ACC112 (cell line): ENCODE results near the gene JAM3.

ENCODE experiments used
- H2AFZ ChIP-seq: fragments of 200-600 bp; sonication (generic); one replicate; pipeline ENCODE4 v1.6.0; 2017; ENCODE audit warnings: antibody characterized with exemption, low read length; ENCODE audit not compliant: unreplicated experiment
- H3K27ac ChIP-seq: fragments of 200-600 bp; sonication (generic); 2 replicates; pipeline ENCODE4 v1.5.1; 2014; ENCODE audit warnings: low read depth, mild to moderate bottlenecking, antibody characterized with exemption, low read length, moderate library complexity
- H3K27me3 ChIP-seq: fragments of 200-600 bp; sonication (generic); 2 replicates; pipeline ENCODE4 v1.6.1; 2014; ENCODE audit warnings: mild to moderate bottlenecking, antibody characterized with exemption, low read length, moderate library complexity, mixed read lengths; ENCODE audit not compliant: insufficient read depth
- H3K36me3 ChIP-seq: fragments of 200-600 bp; sonication (generic); 2 replicates; pipeline ENCODE4 v1.6.1; 2016; ENCODE audit warnings: mild to moderate bottlenecking, antibody characterized with exemption, low read length, moderate library complexity, mixed read lengths; ENCODE audit not compliant: insufficient read depth
- H3K4me1 ChIP-seq: fragments of 200-600 bp; sonication (generic); one replicate; pipeline ENCODE4 v1.6.1; 2016; ENCODE audit warnings: low read length, mixed read lengths; ENCODE audit not compliant: insufficient read depth, unreplicated experiment, control insufficient read depth
- H3K4me3 ChIP-seq: fragments of 200-600 bp; sonication (generic); 2 replicates; pipeline ENCODE4 v1.5.1; 2014; ENCODE audit warnings: mild to moderate bottlenecking, low read depth, low read length
- H3K79me2 ChIP-seq: fragments of 200-600 bp; sonication (generic); one replicate; pipeline ENCODE4 v1.6.0; 2016; ENCODE audit warnings: low read length; ENCODE audit not compliant: control insufficient read depth, unreplicated experiment, insufficient read depth

JAM3 gene

DNA sequence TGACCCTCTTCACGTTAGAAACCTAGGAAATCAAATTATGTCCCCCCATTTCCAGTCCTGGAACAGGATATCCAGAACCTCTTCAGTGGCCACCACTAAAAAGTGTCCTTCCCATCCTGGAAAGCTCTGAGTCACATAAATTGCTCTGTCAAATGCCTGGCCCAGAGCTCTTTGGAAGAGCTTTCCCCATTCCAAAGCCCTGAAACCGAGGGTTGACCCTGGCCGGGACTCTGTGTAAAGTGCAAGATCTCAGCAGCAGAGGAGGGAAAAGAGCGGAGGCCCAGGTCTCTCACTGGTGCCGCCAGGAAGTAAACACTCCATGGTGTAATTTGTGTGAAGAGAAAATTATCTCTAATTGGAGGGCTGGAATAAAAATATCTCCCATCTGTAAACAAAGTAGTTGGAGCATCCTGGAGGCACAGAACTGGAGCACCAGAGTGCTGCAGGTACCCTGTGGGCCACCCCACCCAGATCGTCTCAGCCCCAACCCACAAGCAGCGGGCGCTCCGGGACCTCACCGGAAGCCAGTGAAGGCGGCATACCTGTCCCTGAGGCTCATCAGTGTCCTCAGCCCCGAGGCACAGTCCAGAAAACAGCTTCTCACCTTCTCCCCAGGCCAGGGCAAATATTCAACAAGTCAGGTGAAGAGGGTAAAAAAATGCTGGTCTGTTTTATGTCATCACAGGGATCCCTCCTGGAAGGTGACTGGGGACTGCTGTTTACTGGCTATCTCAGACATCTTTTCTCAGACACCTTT lies 4.7 kb upstream of the JAM3 start:
- no peaks in the 10 kb centered on the region for H3K4me1 ChIP-seq
- no peak overlapping the region for H3K4me3 ChIP-seq
- H3K79me2 ChIP-seq, result no peaks in the 10 kb centered on the region
- no peaks in the 10 kb centered on the region for H3K36me3 ChIP-seq
- H2AFZ ChIP-seq, result no peak overlapping the region
- H3K27ac ChIP-seq, result no peak overlapping the region
- peaks cover 67% of the 10 kb centered on the region for H3K27me3 ChIP-seq

DNA sequence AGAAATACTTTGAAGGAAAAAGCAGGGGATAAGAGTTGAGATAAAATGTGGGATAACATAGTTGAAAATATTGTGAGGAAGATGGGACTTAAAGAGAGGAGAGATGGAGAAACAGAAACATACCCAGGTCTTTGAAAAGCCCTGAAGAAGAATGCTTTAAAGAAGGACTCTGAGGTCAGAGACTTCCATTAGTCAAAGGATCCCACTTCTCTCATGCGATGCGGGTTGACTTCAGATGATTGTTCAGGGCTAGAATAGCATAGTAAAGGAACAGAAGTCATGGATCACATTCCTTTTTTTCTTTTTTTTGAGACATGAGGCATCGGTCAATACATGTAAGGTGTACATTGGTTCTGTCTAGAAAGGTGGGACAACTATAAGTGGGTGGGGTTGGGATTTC lies 3.5 kb upstream of the JAM3 start:
- H3K4me1 ChIP-seq, result no peaks in the 10 kb centered on the region
- peaks cover 3% of the 10 kb centered on the region for H3K79me2 ChIP-seq

DNA sequence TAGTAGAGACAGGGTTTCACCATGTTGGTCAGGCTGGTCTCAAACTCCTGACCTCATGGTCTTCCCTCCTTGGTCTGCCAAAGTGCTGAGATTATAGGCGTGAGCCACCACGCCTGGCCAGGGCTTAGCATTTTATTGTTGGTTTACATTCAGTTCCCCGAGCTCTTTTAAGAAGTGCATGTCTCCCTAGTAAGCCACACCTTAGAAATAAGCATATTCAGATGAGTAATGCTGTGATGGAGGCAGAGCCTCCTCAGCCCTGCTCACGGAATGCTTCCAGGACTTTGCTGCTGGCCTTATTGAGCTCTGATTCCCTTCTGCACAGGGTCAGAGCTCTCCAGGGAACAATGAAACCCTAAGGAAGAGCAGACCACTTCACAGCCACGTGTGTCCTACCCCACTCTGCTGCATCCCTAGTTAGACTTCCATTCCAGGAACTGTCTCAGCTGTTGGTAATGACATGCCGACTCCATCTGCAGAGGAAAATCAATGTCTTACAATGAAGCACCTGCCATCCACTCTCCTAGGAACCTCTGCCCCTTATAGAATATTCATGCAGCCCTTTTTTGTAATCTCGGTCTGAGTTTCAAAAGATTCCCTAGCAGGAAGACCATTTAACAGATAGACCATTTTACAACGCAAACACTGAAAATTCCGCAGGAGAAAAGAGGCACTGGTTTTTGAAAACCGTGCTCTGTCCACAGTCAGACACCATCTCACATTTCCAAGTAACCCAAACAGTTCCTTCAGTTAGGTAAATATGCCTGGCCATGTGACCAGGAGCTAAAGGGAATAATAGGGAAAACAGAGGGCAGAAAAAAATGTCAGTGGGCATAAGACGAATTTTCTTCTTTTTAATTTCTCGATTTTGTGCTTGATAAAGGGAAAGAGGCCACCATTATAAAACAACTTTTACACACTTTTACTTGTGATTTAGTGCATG lies 1.7 kb upstream of the JAM3 start:
- Histone ChIP-seq H3K79me2 (peaks cover 14% of the 10 kb centered on the region), H2AFZ (no peak overlapping the region), H3K4me1 (no peaks in the 10 kb centered on the region), H3K4me3 (no peak overlapping the region), H3K27me3 (peaks cover 46% of the 10 kb centered on the region), H3K36me3 (no peaks in the 10 kb centered on the region), H3K27ac (no peak overlapping the region)

More for the DNA sequence above, 3.5 kb upstream of the JAM3 start:
- Histone ChIP-seq H3K27ac (no peak overlapping the region), H3K4me3 (no peak overlapping the region), H3K36me3 (no peaks in the 10 kb centered on the region), H3K27me3 (peaks cover 64% of the 10 kb centered on the region), H2AFZ (no peak overlapping the region)

DNA sequence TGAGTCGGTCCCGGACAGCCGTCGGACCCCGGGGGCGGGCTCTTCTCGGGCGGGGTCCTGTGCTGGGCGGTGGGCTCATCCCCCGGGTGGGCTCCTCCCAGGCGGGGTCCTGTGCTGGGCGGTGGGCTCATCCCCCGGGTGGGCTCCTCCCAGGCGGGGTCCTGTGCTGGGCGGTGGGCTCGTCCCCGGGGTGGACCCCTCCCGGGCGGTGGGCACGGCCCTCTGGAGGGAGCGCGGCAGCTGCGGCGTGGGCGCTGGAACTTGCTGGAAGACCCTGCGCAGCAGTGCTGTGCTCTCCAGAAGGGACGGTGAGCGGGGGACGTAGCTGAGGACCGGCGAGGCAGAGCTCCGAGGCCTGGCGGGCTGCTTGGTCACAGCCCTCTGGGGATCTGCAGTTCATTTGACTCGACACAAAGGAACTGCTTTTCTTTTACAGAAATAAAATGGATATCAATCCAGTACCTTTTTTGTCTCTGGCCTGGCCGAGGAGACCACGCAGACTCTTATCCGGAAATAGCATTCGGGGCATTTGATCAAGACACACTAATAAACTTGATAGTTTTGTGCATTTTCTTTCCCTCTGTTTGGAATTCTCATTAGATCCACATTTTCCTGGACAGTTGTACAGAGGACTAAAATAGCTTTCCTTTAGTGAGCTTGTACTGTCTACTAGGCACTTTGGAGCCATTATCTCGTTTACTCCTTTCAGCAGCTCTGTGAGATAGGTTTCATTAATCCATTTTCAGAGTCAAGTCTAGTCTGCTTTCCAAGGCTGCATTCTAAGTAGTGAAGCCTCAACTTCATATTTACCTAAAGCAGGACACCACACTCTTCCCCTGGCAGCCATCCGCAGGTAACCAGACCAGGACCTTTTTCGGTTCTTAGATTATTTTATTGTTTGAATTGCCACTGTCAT lies 812 bp downstream of the JAM3 start:
- peak overlapping the region; percentile 94 for H3K4me3 ChIP-seq
- no peaks in the 10 kb centered on the region for H3K36me3 ChIP-seq
- no peak overlapping the region for H3K27ac ChIP-seq
- H3K27me3 ChIP-seq, result peaks cover 30% of the 10 kb centered on the region
- peaks cover 8% of the 10 kb centered on the region for H3K4me1 ChIP-seq
- peak overlapping the region; percentile 98 for H2AFZ ChIP-seq
- H3K79me2 ChIP-seq, result peaks cover 22% of the 10 kb centered on the region

DNA sequence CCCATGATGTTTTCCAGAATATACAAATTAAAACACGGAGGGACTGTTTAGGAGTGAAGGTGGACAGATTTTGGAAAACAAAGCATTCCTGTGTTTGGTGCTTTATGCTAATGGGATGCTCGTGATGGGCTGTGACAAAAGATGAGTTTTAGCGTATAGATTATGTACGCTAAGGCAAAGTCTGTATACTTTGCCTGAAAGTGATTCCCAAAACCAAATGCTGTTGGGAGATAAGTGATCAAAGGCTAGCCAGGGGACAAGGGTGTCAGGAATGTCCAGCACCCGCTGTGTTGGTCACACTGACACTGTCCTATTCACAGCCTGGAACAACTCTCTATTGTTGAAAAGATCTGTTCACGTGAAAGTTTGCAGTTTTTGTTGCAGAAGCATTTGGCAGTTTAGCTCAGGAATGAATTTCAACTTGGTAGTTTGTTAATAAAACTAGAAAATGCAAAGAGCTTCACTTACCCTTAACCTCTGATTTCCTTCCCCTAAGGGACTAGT lies 1.5 kb downstream of the JAM3 start:
- H2AFZ ChIP-seq, result no peak overlapping the region
- peaks cover 9% of the 10 kb centered on the region for H3K4me1 ChIP-seq
- peak overlapping the region; percentile 94 for H3K4me3 ChIP-seq
- H3K27ac ChIP-seq, result no peak overlapping the region
- peaks cover 24% of the 10 kb centered on the region for H3K27me3 ChIP-seq
- H3K79me2 ChIP-seq, result peaks cover 22% of the 10 kb centered on the region
- H3K36me3 ChIP-seq, result no peaks in the 10 kb centered on the region

DNA sequence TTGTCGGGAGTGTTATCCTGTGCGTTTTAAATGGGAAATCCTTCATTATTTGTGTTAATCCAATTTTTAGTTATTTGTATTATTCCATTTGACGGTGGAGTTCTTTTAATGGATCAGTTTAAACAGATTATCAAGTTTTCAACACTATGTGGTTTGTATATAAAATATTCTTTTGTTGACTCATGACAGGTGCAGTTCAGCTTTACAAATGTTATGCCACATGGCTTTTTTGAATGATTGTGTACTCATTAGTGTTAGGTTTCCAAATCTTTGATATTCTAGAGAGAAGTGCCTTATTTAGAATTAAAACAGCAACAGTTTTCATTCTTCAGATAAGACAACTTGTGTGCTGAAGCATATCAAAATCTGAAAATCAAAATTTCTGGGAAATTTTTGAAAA lies 2.4 kb downstream of the JAM3 start:
- H3K27me3 ChIP-seq, result peaks cover 17% of the 10 kb centered on the region
- H3K4me3 ChIP-seq, result no peak overlapping the region
- H3K4me1 ChIP-seq, result peaks cover 9% of the 10 kb centered on the region
- no peak overlapping the region for H2AFZ ChIP-seq
- no peaks in the 10 kb centered on the region for H3K36me3 ChIP-seq
- H3K79me2 ChIP-seq, result peaks cover 22% of the 10 kb centered on the region
- no peak overlapping the region for H3K27ac ChIP-seq

DNA sequence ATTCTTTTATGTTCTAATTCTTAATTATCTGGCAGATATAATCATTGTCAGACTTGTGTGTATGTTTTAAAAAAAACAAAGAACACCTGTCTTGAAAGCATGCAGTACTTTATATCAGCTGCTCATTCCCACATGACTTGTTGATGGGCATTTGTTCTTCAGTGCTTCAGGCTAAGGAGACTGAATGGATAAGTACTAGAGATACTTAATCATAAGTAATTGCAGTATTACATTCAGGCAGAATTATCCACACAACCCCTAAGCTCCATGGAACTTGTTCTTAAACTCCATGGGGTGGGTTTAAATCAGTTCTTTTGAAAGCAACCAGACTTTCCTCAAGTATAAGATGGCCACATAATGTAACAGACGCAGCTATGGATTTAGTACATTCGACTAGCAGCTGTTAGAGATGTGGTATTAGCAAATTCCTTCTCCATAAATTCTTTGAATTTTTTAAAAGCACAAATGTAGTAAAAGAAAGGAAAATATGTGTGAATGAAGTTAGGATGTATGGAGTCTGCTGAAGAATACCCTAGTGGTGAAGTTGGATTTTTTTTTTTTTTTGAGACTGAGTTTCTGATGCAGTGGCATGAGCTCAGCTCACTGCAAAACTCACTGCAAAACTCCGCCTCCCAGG lies 3.0 kb downstream of the JAM3 start:
- Histone ChIP-seq H3K36me3 (no peaks in the 10 kb centered on the region), H2AFZ (no peak overlapping the region), H3K79me2 (peaks cover 22% of the 10 kb centered on the region), H3K4me3 (no peak overlapping the region), H3K27me3 (peaks cover 14% of the 10 kb centered on the region), H3K27ac (no peak overlapping the region), H3K4me1 (peaks cover 9% of the 10 kb centered on the region)

DNA sequence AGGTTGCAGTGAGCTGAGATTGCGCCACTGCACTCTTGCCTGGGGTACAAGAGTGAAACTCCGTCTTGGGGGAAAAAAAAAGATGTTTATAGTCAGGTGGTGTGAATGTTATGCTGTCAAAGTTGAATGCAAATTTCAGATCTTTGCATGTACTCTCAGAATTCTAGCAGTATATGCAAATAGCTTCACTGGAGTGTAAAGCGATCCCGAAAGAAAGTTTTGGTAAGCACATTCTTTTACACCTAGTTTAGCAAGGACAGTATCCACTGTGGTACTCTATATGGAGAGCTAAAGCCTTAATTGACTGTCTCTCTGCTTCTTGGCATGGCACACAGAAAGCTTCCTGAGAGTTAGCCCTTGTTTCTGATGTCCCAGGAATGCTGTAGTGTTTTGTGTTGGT lies 4.0 kb downstream of the JAM3 start:
- Histone ChIP-seq H3K79me2 (peaks cover 25% of the 10 kb centered on the region), H3K36me3 (no peaks in the 10 kb centered on the region), H3K4me1 (peaks cover 9% of the 10 kb centered on the region), H3K27me3 (peaks cover 5% of the 10 kb centered on the region), H3K4me3 (no peak overlapping the region), H3K27ac (no peak overlapping the region), H2AFZ (no peak overlapping the region)

DNA sequence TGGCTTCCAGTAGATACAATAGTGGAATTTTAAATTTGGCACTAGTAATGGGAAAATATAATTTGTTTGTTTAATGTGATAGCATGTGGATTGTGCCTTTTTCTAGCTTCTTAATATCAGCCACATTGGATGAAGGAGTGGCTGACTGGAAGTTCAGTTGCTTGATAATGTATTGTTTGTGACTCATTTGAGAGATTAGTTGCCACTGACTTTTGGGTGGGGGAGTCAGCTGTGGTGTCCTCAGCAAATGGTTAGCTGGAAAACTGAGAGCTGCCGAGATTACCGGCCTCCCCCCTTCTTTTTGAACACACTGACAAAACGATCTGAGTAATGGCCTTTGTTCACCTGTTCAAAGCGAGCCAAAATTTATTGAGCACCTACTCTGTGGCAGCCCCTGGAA lies 5.5 kb downstream of the JAM3 start:
- Histone ChIP-seq H2AFZ (no peak overlapping the region), H3K36me3 (no peaks in the 10 kb centered on the region)

DNA sequence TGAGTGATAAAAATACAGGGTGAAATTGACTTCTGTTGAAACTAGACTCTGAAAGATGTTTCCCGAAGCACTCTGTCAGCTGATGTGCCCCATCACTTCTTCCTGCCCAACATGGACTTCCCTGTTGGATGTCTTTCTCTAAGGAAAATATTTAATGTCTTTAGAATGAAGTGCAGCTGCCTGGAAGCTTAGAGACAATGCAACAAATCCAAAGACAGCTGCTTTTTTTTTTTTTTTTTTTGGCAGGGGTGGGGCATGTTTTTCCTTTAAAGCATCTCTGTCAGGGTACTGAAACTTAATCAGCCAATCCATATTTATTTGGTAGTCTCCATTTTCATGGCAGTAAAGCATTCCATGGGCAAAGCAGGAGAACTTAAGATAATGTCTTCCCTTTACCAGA lies 5.9 kb downstream of the JAM3 start:
- peaks cover 28% of the 10 kb centered on the region for H3K79me2 ChIP-seq
- no peak overlapping the region for H2AFZ ChIP-seq
- no peak overlapping the region for H3K4me3 ChIP-seq
- no peaks in the 10 kb centered on the region for H3K27me3 ChIP-seq
- H3K4me1 ChIP-seq, result peaks cover 9% of the 10 kb centered on the region
- H3K36me3 ChIP-seq, result no peaks in the 10 kb centered on the region
- H3K27ac ChIP-seq, result no peak overlapping the region

More for the DNA sequence above, 5.5 kb downstream of the JAM3 start:
- no peaks in the 10 kb centered on the region for H3K27me3 ChIP-seq
- H3K4me1 ChIP-seq, result peaks cover 9% of the 10 kb centered on the region
- H3K27ac ChIP-seq, result no peak overlapping the region
- H3K4me3 ChIP-seq, result no peak overlapping the region
- H3K79me2 ChIP-seq, result peaks cover 28% of the 10 kb centered on the region
